HG03175 (cell line): ENCODE results near the gene C11orf91.
"Not testable (repeated sequence)": the region's sequence is repeated elsewhere in the genome, so short reads cannot be mapped to it uniquely, and the experiment has no call there.

Source experiments
- ATAC-seq: cut with Tn5 transposase; IDR thresholded peaks from one replicate; pipeline ENCODE4 v1.9.1; 2021; ENCODE audit warnings: mild to moderate bottlenecking, moderate library complexity; ENCODE audit not compliant: unreplicated experiment

The C11orf91 gene

GRCh38 chr11:33700502-33701271, at the start of gene C11orf91:
Gene C11orf91, minus strand, starts transcription at chr11:33700826. Its CDS starts 86 bp downstream, at chr11:33700740.
- ATAC-seq, result peak; percentile 88

- ATAC-seq, result no peak
Observed at GRCh38 chr11:33747979-33748378, 47.4 kb upstream of the C11orf91 start.

- ATAC-seq, result no peak
Observed at GRCh38 chr11:33743291-33743690, 42.7 kb upstream of the C11orf91 start.

- ATAC-seq, result peak; percentile 67
Observed at GRCh38 chr11:33742249-33742851, 41.7 kb upstream of the C11orf91 start.

- ATAC-seq, result no peak
Observed at GRCh38 chr11:33741806-33742205, 41.2 kb upstream of the C11orf91 start.

- ATAC-seq, result no peak
Observed at GRCh38 chr11:33737362-33737821, 36.8 kb upstream of the C11orf91 start.

- ATAC-seq, result peak; percentile 63
Observed at GRCh38 chr11:33736148-33736812, 35.7 kb upstream of the C11orf91 start, which contains the start of gene CD59. Gene CD59, minus strand, starts transcription at chr11:33736423. Its CDS starts 13,978 bp downstream, at chr11:33722445.

- ATAC-seq, result peak; percentile 70
Observed at GRCh38 chr11:33735271-33736147, 34.9 kb upstream of the C11orf91 start.

- no peak for ATAC-seq
Observed at GRCh38 chr11:33734441-33735270, 34.0 kb upstream of the C11orf91 start.

GRCh38 chr11:33733980-33734379, 33.4 kb upstream of the C11orf91 start:
- ATAC-seq, result no peak

- no peak for ATAC-seq
Observed at GRCh38 chr11:33731723-33732531, 31.3 kb upstream of the C11orf91 start.

GRCh38 chr11:33730716-33731115, 30.1 kb upstream of the C11orf91 start:
- no peak for ATAC-seq

- ATAC-seq, result not testable (repeated sequence)
Observed at GRCh38 chr11:33729072-33729664, 28.5 kb upstream of the C11orf91 start.

- not testable (repeated sequence) for ATAC-seq
Observed at GRCh38 chr11:33727539-33727938, 26.9 kb upstream of the C11orf91 start.

GRCh38 chr11:33725496-33725895, 24.9 kb upstream of the C11orf91 start:
- no peak for ATAC-seq

- ATAC-seq, result no peak
Observed at GRCh38 chr11:33724644-33725035, 24.0 kb upstream of the C11orf91 start.

- no peak for ATAC-seq
Observed at GRCh38 chr11:33723238-33723881, 22.7 kb upstream of the C11orf91 start.
